Measurements from ENCODE around the gene TECR.
"Not testable (repeated sequence)": the region's sequence is repeated elsewhere in the genome, so short reads cannot be mapped to it uniquely, and the experiment has no call there.

Gene TECR

GRCh38 chr19:14529254-14530004 lies at the start of gene TECR:
Gene TECR, plus strand, starts transcription at chr19:14529594. Its CDS starts 103 bp downstream, at chr19:14529697.
- DNase-seq (ENCODE audit: low read depth in 2 of 2, low spot score in 1 of 2): peak; percentile 100

GRCh38 chr19:14479975-14480699 lies 49.3 kb upstream of the TECR start:
- peak in 1 of 2 donors; percentile 38 for DNase-seq (ENCODE audit: low read depth in 2 of 2, low spot score in 1 of 2)

GRCh38 chr19:14480700-14481079 lies 48.7 kb upstream of the TECR start:
- no peak for DNase-seq (ENCODE audit: low read depth in 2 of 2, low spot score in 1 of 2)

- DNase-seq (ENCODE audit: low read depth in 2 of 2, low spot score in 1 of 2): no peak
Observed at GRCh38 chr19:14482172-14482941, 47.0 kb upstream of the TECR start.

GRCh38 chr19:14487370-14488125 lies 41.8 kb upstream of the TECR start:
- DNase-seq (ENCODE audit: low read depth in 2 of 2, low spot score in 1 of 2): no peak

GRCh38 chr19:14492756-14493337 lies 36.5 kb upstream of the TECR start:
- no peak for DNase-seq (ENCODE audit: low read depth in 2 of 2, low spot score in 1 of 2)

GRCh38 chr19:14494411-14494810 lies 35.0 kb upstream of the TECR start:
- DNase-seq (ENCODE audit: low read depth in 2 of 2, low spot score in 1 of 2): no peak

- DNase-seq (ENCODE audit: low read depth in 2 of 2, low spot score in 1 of 2): no peak
Observed at GRCh38 chr19:14494910-14495671, 34.3 kb upstream of the TECR start.

- DNase-seq (ENCODE audit: low read depth in 2 of 2, low spot score in 1 of 2): no peak
Observed at GRCh38 chr19:14495672-14496028, 33.7 kb upstream of the TECR start.

GRCh38 chr19:14496029-14496833 lies 33.2 kb upstream of the TECR start, which contains the start of gene GIPC1:
Gene GIPC1, minus strand, starts transcription at chr19:14496127. Its CDS starts 13,151 bp downstream, at chr19:14482976.
- DNase-seq (ENCODE audit: low read depth in 2 of 2, low spot score in 1 of 2): peak; percentile 44 to 55

- DNase-seq (ENCODE audit: low read depth in 2 of 2, low spot score in 1 of 2): no peak
Observed at GRCh38 chr19:14496834-14497227, 32.6 kb upstream of the TECR start.

- DNase-seq (ENCODE audit: low read depth in 2 of 2, low spot score in 1 of 2): no peak
Observed at GRCh38 chr19:14497228-14497921, 32.0 kb upstream of the TECR start.

GRCh38 chr19:14502334-14503092 lies 26.9 kb upstream of the TECR start:
- DNase-seq (ENCODE audit: low read depth in 2 of 2, low spot score in 1 of 2): no peak

- DNase-seq (ENCODE audit: low read depth in 2 of 2, low spot score in 1 of 2): no peak
Observed at GRCh38 chr19:14503285-14503684, 26.1 kb upstream of the TECR start.

GRCh38 chr19:14504575-14504974 lies 24.8 kb upstream of the TECR start:
- not testable (repeated sequence) for DNase-seq (ENCODE audit: low read depth in 2 of 2, low spot score in 1 of 2)

GRCh38 chr19:14505488-14506239 lies 23.7 kb upstream of the TECR start:
- peak in 1 of 2 donors; percentile 41 for DNase-seq (ENCODE audit: low read depth in 2 of 2, low spot score in 1 of 2)

All from stimulated activated CD8-positive, alpha-beta memory T cell treated with anti-CD3 and anti-CD28 coated beads, Interleukin-4, amount 100 ng/mL, for 1 hour (primary cell).